HL-60/S4 treated with retinoic acid at 250 ng/mL for 4 days and 3 days (cell line): Measurements from ENCODE around the gene ABO.
"Not testable (repeated sequence)": the region's sequence is repeated elsewhere in the genome, so short reads cannot be mapped to it uniquely, and the experiment has no call there.

ENCODE experiments used
- in situ Hi-C: fragments of 300-500 bp; cut with MboI; formaldehyde crosslinking; loops from 2 replicates; pipeline ENCODE4 v1.7.0; 2022; ENCODE audit warnings: low sequenced_read_pairs

ABO gene

GRCh38 chr9:133227242-133227860 is 47.6 kb downstream of the ABO start:
- in situ Hi-C loops = no loop called here

- in situ Hi-C loops = no loop called here
These were observed 48.5 kb downstream of the ABO start for GRCh38 chr9:133226219-133227171.

- in situ Hi-C loops = no loop called here
These were observed 49.6 kb downstream of the ABO start for GRCh38 chr9:133225171-133226011.

GRCh38 chr9:133224762-133225161 is 50.2 kb downstream of the ABO start:
- in situ Hi-C loops = no loop called here

GRCh38 chr9:133223159-133223756 is 51.7 kb downstream of the ABO start:
- in situ Hi-C loops = not testable (repeated sequence)

GRCh38 chr9:133221994-133222393 is 53.0 kb downstream of the ABO start:
- in situ Hi-C loops = not testable (repeated sequence)

GRCh38 chr9:133221177-133221809 is 53.7 kb downstream of the ABO start:
- in situ Hi-C loops = no loop called here

- in situ Hi-C loops = not testable (repeated sequence)
These were observed 56.7 kb downstream of the ABO start for GRCh38 chr9:133218049-133218975.

- in situ Hi-C loops = not testable (repeated sequence)
These were observed 57.5 kb downstream of the ABO start for GRCh38 chr9:133217333-133217988.

GRCh38 chr9:133214276-133214675 is 60.7 kb downstream of the ABO start:
- in situ Hi-C loops = not testable (repeated sequence)

GRCh38 chr9:133210609-133211008 is 64.4 kb downstream of the ABO start:
- in situ Hi-C loops = no loop called here

GRCh38 chr9:133210202-133210532 is 64.8 kb downstream of the ABO start:
- in situ Hi-C loops = no loop called here

GRCh38 chr9:133209327-133210201 is 65.4 kb downstream of the ABO start:
- in situ Hi-C loops = not testable (repeated sequence)

GRCh38 chr9:133208880-133209300 is 66.1 kb downstream of the ABO start, which contains the start of gene OBP2B:
OBP2B (minus strand) TSS chr9:133209250; CDS start chr9:133209199, 51 bp downstream.
- in situ Hi-C loops = not testable (repeated sequence)

- in situ Hi-C loops = not testable (repeated sequence)
These were observed 66.7 kb downstream of the ABO start for GRCh38 chr9:133208171-133208879.

GRCh38 chr9:133207540-133208170 is 67.3 kb downstream of the ABO start:
- in situ Hi-C loops = no loop called here
